Measurements from ENCODE around the gene MCM3AP.

MCM3AP gene

DNA sequence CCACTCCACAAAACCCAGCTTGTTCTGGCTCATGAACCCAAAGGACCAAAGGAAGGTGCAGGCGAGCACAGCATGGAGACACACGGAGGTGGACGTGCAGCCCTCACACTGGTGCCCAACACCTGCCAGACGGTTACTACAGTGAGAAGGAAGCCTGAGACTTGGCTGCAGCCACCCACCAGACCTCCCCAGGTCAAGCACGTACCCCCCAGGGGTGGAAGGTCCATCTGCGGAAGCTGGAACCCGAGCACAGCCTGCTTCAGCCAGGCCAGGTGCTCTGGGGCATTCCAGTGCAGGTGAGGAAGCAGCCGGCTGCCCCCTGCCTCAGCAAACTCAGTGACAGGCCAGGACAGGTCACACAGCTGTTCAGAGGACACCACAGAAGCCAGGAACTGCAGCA lies 40.8 kb downstream of the MCM3AP start:
- no peak for TF ChIP-seq TEAD4 (IDR thresholded peaks at IDR 0.05)

GRCh38 chr21:46243960-46244361 lies 41.5 kb downstream of the MCM3AP start:
- TF ChIP-seq TEAD4 (IDR thresholded peaks at IDR 0.05) (no peak), NFIC (IDR thresholded peaks at IDR 0.05) (no peak), CREB1 (IDR thresholded peaks at IDR 0.05; ENCODE audit: low read depth) (no peak), REST (IDR thresholded peaks at IDR 0.05; ENCODE audit: low read depth) (no peak), FOXM1 (IDR thresholded peaks at IDR 0.05; ENCODE audit: borderline replicate concordance, low read depth) (no peak), MAX (IDR thresholded peaks at IDR 0.05) (no peak), ZBTB7A (IDR thresholded peaks at IDR 0.05; ENCODE audit: low read depth) (no peak), TCF12 (IDR thresholded peaks at IDR 0.05; ENCODE audit: low read depth) (no peak)

DNA sequence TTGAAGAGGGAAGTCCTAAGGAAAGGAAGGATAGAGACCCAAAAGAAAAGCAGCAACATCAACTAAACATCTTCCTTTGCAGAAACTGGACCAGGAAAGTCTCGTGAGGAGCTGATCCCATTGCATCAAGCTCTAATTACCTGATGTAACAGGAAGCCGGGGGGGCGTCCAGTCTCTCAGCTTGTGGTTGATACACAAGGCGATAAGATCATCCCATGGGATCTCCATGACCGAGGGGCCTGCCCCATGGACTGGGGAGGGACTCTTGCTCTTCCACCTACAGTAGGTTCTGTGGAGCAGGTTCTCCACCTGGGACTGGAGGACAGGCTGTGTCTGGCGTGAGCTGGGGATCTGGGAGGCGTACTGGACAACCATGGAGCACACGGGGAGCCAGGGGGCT lies 42.1 kb downstream of the MCM3AP start:
- no peak for TF ChIP-seq TCF12 (IDR thresholded peaks at IDR 0.05; ENCODE audit: low read depth)
- TF ChIP-seq USF1 (IDR thresholded peaks at IDR 0.05) = no peak

DNA sequence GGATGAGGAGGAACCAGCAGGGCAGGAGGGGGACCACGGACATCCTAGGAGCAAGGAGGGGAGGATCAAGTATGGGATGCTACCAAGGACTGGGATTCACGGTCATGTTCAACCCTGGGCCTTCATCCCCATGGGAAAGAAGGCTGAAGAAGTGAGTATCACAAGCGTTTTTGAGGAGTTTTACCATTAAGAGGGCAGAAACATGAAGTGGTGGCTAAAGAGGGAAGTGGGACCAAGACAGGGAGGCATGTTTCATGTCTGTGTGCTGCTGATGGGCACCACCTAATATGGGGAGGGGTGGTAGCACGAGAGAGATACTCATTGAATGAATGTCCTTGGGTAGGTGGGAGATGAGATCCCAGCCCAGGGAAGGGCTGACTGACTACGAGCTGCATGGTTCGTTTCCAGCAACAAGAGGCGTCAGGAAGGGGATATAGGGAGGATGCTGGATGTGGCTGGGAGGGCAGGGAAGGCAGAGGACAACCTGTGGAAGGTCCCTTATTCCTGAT lies 45.5 kb downstream of the MCM3AP start:
- TF ChIP-seq ZBTB7A (IDR thresholded peaks at IDR 0.05; ENCODE audit: low read depth) (no peak), USF1 (IDR thresholded peaks at IDR 0.05) (no peak), EP300 (IDR thresholded peaks at IDR 0.05; ENCODE audit: borderline replicate concordance) (no peak), RAD21 (IDR thresholded peaks at IDR 0.05; ENCODE audit: low read depth) (no peak), MAX (IDR thresholded peaks at IDR 0.05) (no peak), TAF1 (IDR thresholded peaks at IDR 0.05; ENCODE audit: low read depth) (no peak), TEAD4 (IDR thresholded peaks at IDR 0.05) (no peak), CEBPB (IDR thresholded peaks at IDR 0.05) (no peak), FOXM1 (IDR thresholded peaks at IDR 0.05; ENCODE audit: borderline replicate concordance, low read depth) (no peak), NFIC (IDR thresholded peaks at IDR 0.05) (no peak), CREB1 (IDR thresholded peaks at IDR 0.05; ENCODE audit: low read depth) (no peak), EGR1 (IDR thresholded peaks at IDR 0.05) (no peak)

DNA sequence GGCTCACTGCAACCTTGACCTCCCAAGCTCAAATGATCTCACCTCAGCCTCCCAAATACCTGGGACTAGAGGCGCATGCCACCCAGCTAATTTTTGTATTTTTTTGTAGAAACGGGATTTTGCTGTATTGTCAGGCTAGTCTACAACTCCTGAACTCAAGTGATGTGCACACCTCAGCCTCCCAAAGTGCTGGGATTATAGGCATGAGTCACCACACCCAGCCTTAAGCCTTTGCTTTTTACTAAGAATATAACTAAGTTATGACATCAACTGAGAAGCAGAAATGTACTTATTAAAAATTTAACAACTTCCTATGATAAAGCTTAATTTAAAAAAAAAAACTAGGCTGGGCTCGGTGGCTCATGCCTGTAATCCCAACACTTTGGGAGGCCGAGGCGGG lies 47.9 kb downstream of the MCM3AP start:
- TF ChIP-seq NFIC (IDR thresholded peaks at IDR 0.05) (no peak), ZBTB7A (IDR thresholded peaks at IDR 0.05; ENCODE audit: low read depth) (no peak), RAD21 (IDR thresholded peaks at IDR 0.05; ENCODE audit: low read depth) (no peak), EGR1 (IDR thresholded peaks at IDR 0.05) (no peak), YY1 (IDR thresholded peaks at IDR 0.05; ENCODE audit: low read depth) (no peak), USF1 (IDR thresholded peaks at IDR 0.05) (no peak), CREB1 (IDR thresholded peaks at IDR 0.05; ENCODE audit: low read depth) (no peak)

- TF ChIP-seq CEBPB (IDR thresholded peaks at IDR 0.05) (no peak), USF1 (IDR thresholded peaks at IDR 0.05) (no peak), TAF1 (IDR thresholded peaks at IDR 0.05; ENCODE audit: low read depth) (no peak), TEAD4 (IDR thresholded peaks at IDR 0.05) (no peak), TCF12 (IDR thresholded peaks at IDR 0.05; ENCODE audit: low read depth) (no peak), EGR1 (IDR thresholded peaks at IDR 0.05) (no peak), REST (IDR thresholded peaks at IDR 0.05; ENCODE audit: low read depth) (no peak), EP300 (IDR thresholded peaks at IDR 0.05; ENCODE audit: borderline replicate concordance) (no peak), YY1 (IDR thresholded peaks at IDR 0.05; ENCODE audit: low read depth) (no peak)
Observed at GRCh38 chr21:46234436-46234950, 50.9 kb downstream of the MCM3AP start.

All from Ishikawa (cell line).